IMR-90 (cell line): ENCODE data around the gene ITSN1. TPM values are rescaled to one million over a fixed set of nuclear protein-coding genes. Genes with fewer than 3 reads are reported as not detected.

Source experiments
- ATAC-seq: fragments of 200-7000 bp; cut with Tn5 transposase; 2 replicates; pipeline ENCODE4 v1.9.1; 2020; ENCODE audit warnings: low read depth, mild to moderate bottlenecking, moderate library complexity
- BruUV-seq: library from RNA; stranded (reverse); fragments of 400-500 nt; replicated peaks from 2 replicates; lab custom pipeline; 2021; lab: Mats Ljungman, UMichigan
- CTCF ChIA-PET: fragments of 300-600 bp; formaldehyde crosslinking; extraction: SDS; loops from one replicate; lab custom pipeline; 2021; ENCODE audit warnings: antibody characterized with exemption; lab: Yijun Ruan, JAX
- POLR2A ChIA-PET: fragments of 300-600 bp; sonication (Branson Sonifier 250); formaldehyde crosslinking; loops from one replicate; lab custom pipeline; 2022; ENCODE audit warnings: antibody characterized with exemption; ENCODE audit not compliant: unreplicated experiment; lab: Charles Lee
- DNase-seq: peaks from one replicate; pipeline ENCODE4 v3.0.0; 2013
- H2AFZ ChIP-seq: replicated peaks from 2 replicates; pipeline ENCODE3; 2013; ENCODE audit warnings: low read length, mild to moderate bottlenecking; ENCODE audit not compliant: poor library complexity
- H2AK5ac ChIP-seq: 2 replicates; pipeline ENCODE4 v1.6.1; 2013; ENCODE audit warnings: low read depth, low read length, inconsistent platforms
- H2AK9ac ChIP-seq: replicated peaks from 2 replicates; pipeline ENCODE3; 2013; ENCODE audit warnings: mild to moderate bottlenecking, low read depth, low read length, moderate library complexity; ENCODE audit not compliant: poor library complexity
- H2BK120ac ChIP-seq: 2 replicates; pipeline ENCODE4 v1.6.1; 2013; ENCODE audit warnings: low read depth, low read length, inconsistent platforms
- H2BK15ac ChIP-seq: 3 replicates; pipeline ENCODE4 v1.6.1; 2013; ENCODE audit warnings: low read depth, low read length, inconsistent platforms
- H2BK20ac ChIP-seq: 2 replicates; pipeline ENCODE4 v1.6.1; 2013; ENCODE audit warnings: low read depth, mild to moderate bottlenecking, inconsistent platforms, low read length, moderate library complexity
- H2BK5ac ChIP-seq: 2 replicates; pipeline ENCODE4 v1.6.1; 2013; ENCODE audit warnings: mild to moderate bottlenecking, low read depth, low read length, inconsistent platforms; ENCODE audit not compliant: poor library complexity, severe bottlenecking
- H3K14ac ChIP-seq: replicated peaks from 2 replicates; pipeline ENCODE4 v1.6.1; 2013; ENCODE audit warnings: low read depth, low read length, inconsistent platforms
- H3K18ac ChIP-seq: 2 replicates; pipeline ENCODE4 v1.6.1; 2013; ENCODE audit warnings: low read depth, low read length, control low read depth
- H3K23ac ChIP-seq: 2 replicates; pipeline ENCODE4 v1.6.1; 2013; ENCODE audit warnings: low read depth, low read length, inconsistent platforms
- H3K27ac ChIP-seq: 2 replicates; pipeline ENCODE4 v1.5.1; 2013; ENCODE audit warnings: mild to moderate bottlenecking, control low read depth, low read length; ENCODE audit not compliant: insufficient read depth
- H3K27me3 ChIP-seq: 2 replicates; pipeline ENCODE4 v1.6.1; 2013; ENCODE audit warnings: low read length; ENCODE audit not compliant: control insufficient read depth, insufficient read depth
- H3K36me3 ChIP-seq: 2 replicates; pipeline ENCODE4 v1.6.1; 2013; ENCODE audit warnings: low read length, mixed read lengths; ENCODE audit not compliant: control insufficient read depth, insufficient read depth
- H3K4ac ChIP-seq: 2 replicates; pipeline ENCODE4 v1.6.1; 2013; ENCODE audit warnings: low read depth, low read length, inconsistent platforms
- H3K4me1 ChIP-seq: 2 replicates; pipeline ENCODE4 v1.6.1; 2013; ENCODE audit warnings: low read length, mixed read lengths; ENCODE audit not compliant: control insufficient read depth, insufficient read depth
- H3K4me2 ChIP-seq: 2 replicates; pipeline ENCODE4 v1.6.1; 2013; ENCODE audit warnings: low read depth, mild to moderate bottlenecking, control low read depth, low read length, moderate library complexity
- H3K4me3 ChIP-seq: 2 replicates; pipeline ENCODE4 v1.5.1; 2013; ENCODE audit warnings: low read depth, mild to moderate bottlenecking, control low read depth, low read length, moderate library complexity; ENCODE audit not compliant: insufficient read depth
- H3K56ac ChIP-seq: 2 replicates; pipeline ENCODE4 v1.6.1; 2013; ENCODE audit warnings: low read length, inconsistent platforms; ENCODE audit not compliant: insufficient read depth; ENCODE audit errors: extremely low read depth
- H3K79me1 ChIP-seq, 2 experiments: 2 replicates each; pipeline ENCODE4 v1.6.1; 2013; ENCODE audit warnings: low read length in 2 of 2, inconsistent platforms in 1 of 2, low read depth in 1 of 2
- H3K9ac ChIP-seq: 2 replicates; pipeline ENCODE4 v1.6.1; 2013; ENCODE audit warnings: low read depth, low read length, control low read depth
- H3K9me1 ChIP-seq: 2 replicates; pipeline ENCODE4 v1.6.1; 2013; ENCODE audit warnings: low read length, inconsistent platforms; ENCODE audit not compliant: insufficient read depth
- H3K9me3 ChIP-seq: 2 replicates; pipeline ENCODE4 v1.6.1; 2013; ENCODE audit warnings: low read length; ENCODE audit not compliant: control insufficient read depth, insufficient read depth
- H4K20me1 ChIP-seq: 2 replicates; pipeline ENCODE4 v1.6.1; 2013; ENCODE audit warnings: low read length, inconsistent platforms; ENCODE audit not compliant: insufficient read depth
- H4K5ac ChIP-seq: 2 replicates; pipeline ENCODE4 v1.6.1; 2013; ENCODE audit warnings: mild to moderate bottlenecking, low read depth, low read length, control low read depth
- H4K8ac ChIP-seq, 2 experiments: 2 replicates each; pipeline ENCODE4 v1.6.1; 2013; ENCODE audit warnings: low read depth in 2 of 2, low read length in 2 of 2, control low read depth in 1 of 2, inconsistent platforms in 1 of 2
- H4K91ac ChIP-seq: 2 replicates; pipeline ENCODE4 v1.6.1; 2013; ENCODE audit warnings: low read depth, low read length, inconsistent platforms; ENCODE audit not compliant: insufficient read depth
- BHLHE40 ChIP-seq: fragments of 150-350 bp; IDR thresholded peaks from 2 replicates; pipeline ENCODE4 v1.6.1; 2016; ENCODE audit warnings: mild to moderate bottlenecking, low read depth, low read length
- CHD1 ChIP-seq: IDR thresholded peaks from 2 replicates; pipeline ENCODE4 v1.6.1; 2012; ENCODE audit warnings: low read depth, low read length, improper control_type of control experiment
- CTCF ChIP-seq: conservative IDR thresholded peaks from 2 replicates; pipeline ENCODE4 v1.5.1; 2012; ENCODE audit warnings: mild to moderate bottlenecking, low read depth, low read length, improper control_type of control experiment
- MAFK ChIP-seq: IDR thresholded peaks from 2 replicates; pipeline ENCODE4 v1.6.1; 2012; ENCODE audit warnings: low read depth, low read length, improper control_type of control experiment
- NFE2L2 ChIP-seq: fragments of 150-350 bp; IDR thresholded peaks from 2 replicates; pipeline ENCODE4 v1.6.1; 2016; ENCODE audit warnings: low read depth, mild to moderate bottlenecking, low read length
- POLR2A ChIP-seq: IDR thresholded peaks from 2 replicates; pipeline ENCODE4 v1.6.1; 2012; ENCODE audit warnings: mild to moderate bottlenecking, low read depth, low read length
- RCOR1 ChIP-seq: IDR thresholded peaks from 2 replicates; pipeline ENCODE4 v1.6.1; 2012; ENCODE audit warnings: mild to moderate bottlenecking, low read length, improper control_type of control experiment; ENCODE audit not compliant: insufficient replicate concordance
- SMC3 ChIP-seq: fragments of 150-350 bp; IDR thresholded peaks from 2 replicates; pipeline ENCODE4 v1.6.1; 2016; ENCODE audit warnings: low read depth, mild to moderate bottlenecking, antibody characterized with exemption, low read length, moderate library complexity
- WGBS, 2 experiments: methylation state at CpG; one replicate each; pipeline versions ENCODE4 v1.1.5 to v1.1.7; 2013; ENCODE audit warnings: missing lambda C conversion rate in 2 of 2; ENCODE audit not compliant: insufficient read length in 1 of 2; ENCODE audit errors: extremely low coverage in 2 of 2; 5-methylcytosine and 5-hydroxymethylcytosine counted together
- dilution Hi-C: fragments of 300-500 bp; cut with HindIII; formaldehyde crosslinking; loops from one replicate; pipeline ENCODE4 v1.14.3; 2018; ENCODE audit warnings: low sequenced_read_pairs; ENCODE audit not compliant: unreplicated experiment
- in situ Hi-C: fragments of 300-500 bp; cut with MboI; formaldehyde crosslinking; loops from 3 replicates; pipeline ENCODE4 v1.14.3; 2019; ENCODE audit warnings: low sequenced_read_pairs, inconsistent platforms, mixed read lengths
- intact Hi-C: fragments of 100-400 bp; cut with micrococcal nuclease; formaldehyde crosslinking; loops from 2 replicates; pipeline ENCODE4 v1.10.0; 2022
- polyA plus RNA-seq, 3 experiments: library from polyadenylated mRNA; depleted of rRNA; stranded (reverse); fragments of >200 nt; gene quantifications; 2 replicates each; pipeline ENCODE4 v1.2.3, GENCODE V29; 2012; ENCODE audit warnings: low replicate concordance in 1 of 3
- total RNA-seq: library from RNA; depleted of rRNA; stranded (reverse); fragments of >200 nt; gene quantifications from 2 replicates; pipeline ENCODE4 v1.2.3, GENCODE V29; 2012

ITSN1 gene
- total and polyA plus RNA-seq, 2 of the 4 experiments (the other 2 are of a cell fraction), result 45.4 to 62.0 TPM

DNA sequence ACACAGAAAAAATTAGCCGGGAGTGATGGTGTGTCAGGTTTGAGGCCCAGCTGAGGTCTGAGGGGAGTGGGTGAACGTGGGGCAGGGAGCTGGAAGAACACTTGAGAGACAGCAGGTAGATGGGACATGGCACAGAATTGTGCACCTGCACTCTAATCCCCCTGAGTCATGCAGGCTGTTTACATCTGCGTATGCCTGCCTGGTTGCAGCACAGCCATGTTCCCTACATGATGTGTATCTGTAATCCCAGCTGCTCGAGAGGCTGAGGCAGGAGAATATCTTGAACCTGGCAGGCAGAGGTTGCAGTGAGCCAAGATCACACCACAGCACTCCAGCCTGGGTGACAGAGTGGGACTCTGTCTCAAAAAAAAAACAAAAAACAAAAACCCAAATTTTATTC, 228.5 kb downstream of the ITSN1 start:
- POLR2A ChIA-PET, result no interaction called here
- Histone ChIP-seq H4K91ac (no peak overlapping the region), H3K18ac (no peak overlapping the region), H2AFZ (no peak overlapping the region), H3K9me1 (no peaks in the 10 kb centered on the region; the same call in 1 of the 2 replicates), H3K4me3 (no peak overlapping the region), H3K4me1 (peaks cover 2% of the 10 kb centered on the region; the same call in 1 of the 2 replicates), H4K5ac (no peak overlapping the region), H2BK120ac (no peak overlapping the region), H3K9me3 (no peaks in the 10 kb centered on the region), H3K27ac (no peak overlapping the region), H2BK5ac (no peak overlapping the region), H3K36me3 (no peaks in the 10 kb centered on the region), H3K4me2 (no peak overlapping the region), H3K56ac (no peak overlapping the region), H3K14ac (no peak overlapping the region), H2AK5ac (no peak overlapping the region), H2BK20ac (no peak overlapping the region), H4K8ac (no peak overlapping the region), H2BK15ac (no peak overlapping the region), H2AK9ac (no peak overlapping the region), H3K4ac (no peak overlapping the region), H3K79me1 (no peaks in the 10 kb centered on the region), H3K23ac (no peak overlapping the region), H3K9ac (no peak overlapping the region), H3K27me3 (no peaks in the 10 kb centered on the region; the same call in 1 of the 2 replicates), H4K20me1 (no peaks in the 10 kb centered on the region)
- 80% methylated on average over 2 of the region's 4 CpGs; no CpG with 5 or more reads in 1 of the 2 experiments for WGBS, 2 experiments
- peak; percentile 31 for DNase-seq
- in situ Hi-C loops, result no loop called here
- dilution Hi-C loops, result no loop called here
- BruUV-seq, result no TSS peak
- CTCF ChIA-PET, result no interaction called here
- TF ChIP-seq CTCF (no peak), CHD1 (no peak), SMC3 (no peak), NFE2L2 (peak; percentile 36; the same call in 1 of the 2 replicates), POLR2A (no peak), MAFK (no peak), BHLHE40 (no peak), RCOR1 (no peak)
- ATAC-seq, result no peak
- intact Hi-C loops, result no loop called here
